Mesodermal cell (in vitro differentiated cells): ENCODE data around the gene TSPAN18.

Source experiments
- H3K27ac ChIP-seq: 2 replicates; pipeline ENCODE4 v1.7.0; 2013; ENCODE audit warnings: mild to moderate bottlenecking, low read depth, low read length, moderate library complexity; ENCODE audit not compliant: severe bottlenecking
- H3K36me3 ChIP-seq: 2 replicates; pipeline ENCODE4 v1.7.1; 2013; ENCODE audit warnings: mild to moderate bottlenecking, low read length, moderate library complexity; ENCODE audit not compliant: control insufficient read depth, insufficient read depth
- H3K4me1 ChIP-seq: one replicate; pipeline ENCODE4 v1.7.1; 2013; ENCODE audit warnings: mild to moderate bottlenecking, low read length; ENCODE audit not compliant: insufficient read depth, control insufficient read depth, poor library complexity, severe bottlenecking
- H3K4me3 ChIP-seq: 2 replicates; pipeline ENCODE4 v1.7.0; 2013; ENCODE audit warnings: low read length, control low read depth, mild to moderate bottlenecking; ENCODE audit not compliant: insufficient read depth, poor library complexity, severe bottlenecking; ENCODE audit errors: extremely low read depth
- H3K9me3 ChIP-seq: 2 replicates; pipeline ENCODE4 v1.7.1; 2013; ENCODE audit warnings: mild to moderate bottlenecking, low read length, moderate library complexity; ENCODE audit not compliant: control insufficient read depth
- WGBS, 2 experiments: methylation state at CpG; one replicate each; pipeline ENCODE4 v1.1.5; 2013; ENCODE audit warnings: missing lambda C conversion rate in 2 of 2; ENCODE audit not compliant: insufficient coverage in 2 of 2; 5-methylcytosine and 5-hydroxymethylcytosine counted together

The TSPAN18 gene

DNA sequence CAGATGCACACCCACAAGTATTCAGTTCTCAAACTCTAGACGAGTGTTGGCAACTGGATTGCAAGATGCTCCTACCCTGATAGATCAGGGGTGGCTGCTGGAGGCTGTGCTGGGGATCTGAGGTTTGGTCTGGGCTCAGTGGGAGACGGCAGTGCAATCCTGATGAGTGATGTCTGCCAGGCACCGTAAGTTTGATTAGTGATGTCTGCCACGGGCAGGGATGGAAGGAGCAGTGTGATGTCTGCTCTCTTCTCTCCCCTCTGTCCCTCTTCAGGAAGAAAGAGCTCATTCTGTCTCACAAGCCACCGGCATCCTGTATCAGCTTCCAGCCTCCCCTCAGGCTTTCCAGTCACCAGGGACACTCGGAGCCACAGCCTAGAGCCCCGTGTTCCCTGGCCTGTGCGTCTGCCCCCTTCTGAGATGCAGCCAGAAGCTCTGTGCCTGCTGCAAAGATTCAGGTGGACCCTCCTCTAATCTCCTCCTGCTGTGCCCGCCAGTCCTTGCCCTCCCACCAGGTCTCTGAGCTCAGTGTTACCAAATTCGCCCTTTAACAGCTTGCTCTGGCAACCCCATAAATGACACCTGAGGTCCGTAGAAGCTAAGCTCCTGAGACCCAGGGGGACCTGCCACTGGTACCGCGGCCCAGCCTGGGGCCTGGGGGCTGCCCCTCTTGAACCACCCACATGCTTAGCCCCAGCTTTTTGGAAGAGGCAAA lies 204.0 kb downstream of the TSPAN18 start:
- WGBS, 2 experiments: 80 to 84% methylated on average over 7 to 11 of the region's 13 CpGs
- peak overlapping the region; percentile 41 for H3K27ac ChIP-seq
- H3K4me3 ChIP-seq: no peak overlapping the region

DNA sequence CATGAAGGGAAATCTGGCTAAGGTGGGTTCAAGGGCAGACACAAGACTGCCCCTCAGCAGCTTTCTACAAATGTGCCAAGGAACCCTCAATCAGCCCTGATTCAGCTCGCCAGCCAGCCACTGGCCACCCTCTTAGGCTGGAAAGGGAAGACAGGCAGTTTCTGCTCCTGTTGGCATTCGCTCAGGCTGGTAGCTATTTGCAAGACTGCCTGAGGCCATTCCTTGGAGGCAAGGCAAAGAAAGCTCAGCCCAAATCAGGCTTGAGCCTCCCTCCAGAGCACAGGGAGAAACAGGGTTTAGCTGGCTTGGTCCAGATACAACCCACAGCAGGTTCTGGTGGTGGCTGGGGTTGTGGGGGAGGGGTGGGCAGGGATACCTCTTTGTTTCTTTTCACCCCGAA lies 204.7 kb downstream of the TSPAN18 start:
- H3K9me3 ChIP-seq: no peaks in the 10 kb centered on the region
- 100% methylated on average over 2 of the region's 3 CpGs for WGBS, 2 experiments
- H3K36me3 ChIP-seq: peaks cover 28% of the 10 kb centered on the region
- peak overlapping the region; percentile 41 for H3K27ac ChIP-seq
- H3K4me1 ChIP-seq: peaks cover 15% of the 10 kb centered on the region
- no peak overlapping the region for H3K4me3 ChIP-seq

More for the DNA sequence above, 204.0 kb downstream of the TSPAN18 start:
- no peaks in the 10 kb centered on the region for H3K9me3 ChIP-seq
- H3K36me3 ChIP-seq: peaks cover 28% of the 10 kb centered on the region
- H3K4me1 ChIP-seq: peaks cover 15% of the 10 kb centered on the region

DNA sequence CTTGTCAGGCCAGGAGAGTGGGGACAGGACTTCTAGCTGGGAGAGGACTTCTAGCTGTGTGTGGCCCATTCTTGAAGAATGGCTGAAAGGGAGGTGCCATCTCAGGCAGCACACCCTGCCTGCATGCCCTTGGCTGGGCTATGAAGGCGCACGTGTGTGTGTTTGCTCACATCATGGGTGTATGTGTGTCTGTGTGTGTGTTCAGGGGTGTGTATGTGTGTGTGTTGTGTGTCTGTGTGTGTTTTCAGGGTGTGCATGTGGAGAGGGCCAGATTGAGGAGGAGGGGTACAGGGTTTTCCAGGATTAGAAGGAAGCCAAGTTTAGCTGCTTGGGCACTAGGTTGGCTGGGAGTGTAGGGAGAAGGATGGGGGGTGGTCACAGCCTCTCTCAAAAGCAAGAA lies 207.3 kb downstream of the TSPAN18 start:
- Histone ChIP-seq H3K36me3 (peaks cover 41% of the 10 kb centered on the region), H3K4me3 (no peak overlapping the region), H3K4me1 (peaks cover 17% of the 10 kb centered on the region), H3K27ac (no peak overlapping the region), H3K9me3 (no peaks in the 10 kb centered on the region)
- WGBS, 2 experiments: 92 to 100% methylated on average over 2 of the region's 2 CpGs

DNA sequence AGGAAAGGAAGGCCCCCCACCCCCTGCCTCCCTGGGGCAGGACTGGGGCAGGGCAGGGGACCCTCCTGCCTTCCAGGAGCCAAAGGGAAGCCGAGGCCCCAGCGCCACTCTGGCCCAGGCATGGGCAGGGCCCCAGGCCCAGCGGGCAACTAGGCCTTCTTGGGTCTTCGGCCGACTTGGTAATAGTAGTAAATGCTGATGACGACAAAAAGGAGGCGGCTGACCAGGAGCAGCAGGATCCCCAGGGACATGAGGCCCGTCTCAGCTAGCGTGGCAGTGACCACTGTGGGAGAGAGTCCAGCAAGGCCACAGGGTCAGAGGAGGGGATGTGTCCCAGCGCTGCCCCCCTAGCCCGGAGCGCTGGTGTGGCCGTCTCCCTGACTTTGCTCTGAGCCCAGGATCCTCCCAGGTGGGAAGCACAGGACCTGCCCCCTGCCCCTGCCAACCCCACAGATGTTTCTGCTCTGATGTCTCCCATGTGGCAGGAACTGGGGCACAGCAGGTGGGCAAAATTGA lies 208.0 kb downstream of the TSPAN18 start:
- H3K36me3 ChIP-seq: peaks cover 40% of the 10 kb centered on the region
- H3K4me3 ChIP-seq: no peak overlapping the region
- WGBS, 2 experiments: 89 to 92% methylated on average over 9 to 13 of the region's 13 CpGs
- H3K27ac ChIP-seq: no peak overlapping the region
- peaks cover 10% of the 10 kb centered on the region for H3K4me1 ChIP-seq
- H3K9me3 ChIP-seq: no peaks in the 10 kb centered on the region

DNA sequence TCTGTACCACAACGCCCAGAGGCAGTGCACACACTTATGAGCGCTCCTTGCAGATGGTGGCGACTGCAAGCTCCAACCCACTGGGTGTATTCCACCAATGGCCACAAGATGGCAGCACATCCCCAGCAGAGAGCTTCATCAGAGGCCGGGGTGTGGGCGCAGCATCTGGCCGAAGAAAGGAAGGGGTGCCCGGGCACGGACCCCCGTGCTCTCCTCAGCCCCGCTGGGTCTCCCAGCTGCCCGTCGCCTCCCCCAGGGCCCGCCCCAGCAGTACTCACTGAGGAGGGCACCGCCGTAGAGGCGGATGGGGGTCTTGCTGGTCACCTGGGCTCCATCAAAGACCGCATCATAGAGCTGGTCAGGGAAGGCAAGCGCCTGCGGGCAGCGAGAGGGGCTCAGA lies 209.8 kb downstream of the TSPAN18 start:
- Histone ChIP-seq H3K27ac (no peak overlapping the region), H3K4me3 (no peak overlapping the region), H3K9me3 (no peaks in the 10 kb centered on the region), H3K36me3 (peaks cover 51% of the 10 kb centered on the region), H3K4me1 (peaks cover 5% of the 10 kb centered on the region)
- 30% methylated on average over 17 to 18 of the region's 20 CpGs for WGBS, 2 experiments

DNA sequence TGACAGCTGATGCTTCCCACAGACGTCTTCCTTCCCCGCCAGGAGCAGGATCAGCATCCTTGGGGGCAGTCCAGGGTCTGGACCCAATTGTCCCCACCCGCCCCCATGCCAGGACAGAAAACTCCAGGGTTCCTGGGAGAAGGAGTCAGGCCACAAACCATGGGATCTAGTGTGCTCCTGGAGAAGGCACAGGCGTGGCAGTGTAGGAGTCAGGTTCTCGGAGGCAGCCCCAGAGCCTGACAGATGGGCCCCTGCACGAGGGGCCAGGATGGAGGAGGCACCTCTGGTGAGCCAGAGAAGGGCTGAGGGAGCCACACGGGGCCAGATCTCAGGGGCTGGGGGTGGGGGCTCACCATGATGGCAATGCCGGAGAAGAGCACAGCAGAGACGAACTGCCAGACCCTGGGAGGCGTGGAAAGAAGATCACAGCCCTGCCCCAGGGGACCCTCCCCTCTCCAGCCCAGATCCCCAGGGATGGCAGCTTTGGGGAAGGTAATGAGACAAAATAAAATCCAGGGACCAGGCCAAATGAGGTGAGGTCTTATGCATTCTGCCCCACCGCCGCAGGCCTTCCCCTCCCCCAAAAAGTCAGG lies 210.3 kb downstream of the TSPAN18 start:
- no peak overlapping the region for H3K4me3 ChIP-seq
- peaks cover 5% of the 10 kb centered on the region for H3K4me1 ChIP-seq
- 68 to 69% methylated on average over 8 to 9 of the region's 12 CpGs for WGBS, 2 experiments
- H3K36me3 ChIP-seq: peaks cover 56% of the 10 kb centered on the region
- H3K9me3 ChIP-seq: no peaks in the 10 kb centered on the region
- no peak overlapping the region for H3K27ac ChIP-seq

DNA sequence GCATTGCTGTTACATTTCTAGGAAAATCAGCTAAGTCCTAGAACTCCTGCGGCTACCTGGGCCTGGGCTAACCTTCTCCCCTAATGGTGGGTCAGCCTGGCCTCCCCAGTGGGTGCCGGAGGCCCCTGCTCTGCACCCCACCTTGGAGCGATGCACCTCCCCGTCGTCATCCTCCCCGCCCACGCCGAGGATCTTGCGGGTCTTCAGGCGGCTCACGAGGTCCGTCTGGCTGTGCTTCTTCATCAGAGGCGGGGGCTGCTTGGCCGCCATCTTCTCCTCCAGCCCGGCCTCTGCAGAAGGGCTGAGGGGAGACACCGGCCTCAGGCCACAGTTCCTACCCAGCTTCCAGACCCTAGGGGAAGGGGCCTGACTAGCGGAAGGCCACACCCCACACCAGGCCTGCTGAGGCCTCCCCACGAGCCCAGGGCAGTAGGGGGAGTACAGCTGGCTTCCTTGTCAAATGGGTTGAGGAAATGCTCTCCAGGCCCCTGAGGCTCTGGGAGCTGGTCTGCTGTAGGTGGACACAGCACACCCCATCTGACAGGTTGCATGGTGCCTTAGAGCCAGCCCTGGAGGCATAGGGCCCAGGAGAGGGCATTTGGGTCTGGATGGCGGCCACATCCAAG lies 211.4 kb downstream of the TSPAN18 start:
- Histone ChIP-seq H3K9me3 (no peaks in the 10 kb centered on the region), H3K27ac (no peak overlapping the region), H3K4me3 (no peak overlapping the region), H3K4me1 (peaks cover 5% of the 10 kb centered on the region), H3K36me3 (peaks cover 59% of the 10 kb centered on the region)
- WGBS, 2 experiments: 89 to 97% methylated on average over 11 to 14 of the region's 19 CpGs

DNA sequence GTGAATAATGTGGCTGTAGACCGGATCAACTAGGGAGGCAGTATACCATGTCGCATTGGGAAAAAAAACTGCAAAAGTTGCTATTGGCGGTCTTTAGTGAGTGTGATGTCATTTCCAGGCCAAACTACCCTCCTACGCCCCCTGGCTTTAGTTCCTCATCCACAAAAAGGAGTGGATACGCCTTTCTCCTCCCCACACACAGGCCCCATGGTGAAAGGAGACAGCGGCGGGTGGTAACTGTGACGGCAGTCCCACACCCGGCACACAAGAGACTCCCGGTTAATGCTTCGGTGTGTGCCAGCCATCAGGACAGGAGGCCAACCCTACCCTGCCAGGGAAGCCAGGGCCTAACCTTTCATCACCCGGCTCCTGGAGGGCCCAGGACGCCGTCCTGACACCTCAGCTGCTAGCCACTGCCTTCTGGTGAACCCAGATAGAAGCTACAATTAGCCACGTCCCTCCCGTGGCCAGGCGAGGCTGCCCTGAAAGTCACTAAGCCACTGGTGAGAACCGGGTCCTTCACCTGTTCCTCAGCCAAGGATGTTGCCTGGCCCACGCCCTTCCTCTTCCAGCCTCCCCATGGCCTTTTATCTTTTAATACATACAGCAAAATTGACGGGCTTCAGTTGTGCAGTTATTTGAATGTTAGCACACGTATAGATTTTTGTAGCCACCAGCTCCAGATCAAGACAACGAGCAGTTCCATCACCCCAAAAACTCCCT lies 213.1 kb downstream of the TSPAN18 start:
- WGBS, 2 experiments: 81 to 93% methylated on average over 18 to 19 of the region's 22 CpGs
- Histone ChIP-seq H3K9me3 (no peaks in the 10 kb centered on the region), H3K4me3 (no peak overlapping the region), H3K36me3 (peaks cover 62% of the 10 kb centered on the region), H3K4me1 (peaks cover 7% of the 10 kb centered on the region), H3K27ac (no peak overlapping the region)

DNA sequence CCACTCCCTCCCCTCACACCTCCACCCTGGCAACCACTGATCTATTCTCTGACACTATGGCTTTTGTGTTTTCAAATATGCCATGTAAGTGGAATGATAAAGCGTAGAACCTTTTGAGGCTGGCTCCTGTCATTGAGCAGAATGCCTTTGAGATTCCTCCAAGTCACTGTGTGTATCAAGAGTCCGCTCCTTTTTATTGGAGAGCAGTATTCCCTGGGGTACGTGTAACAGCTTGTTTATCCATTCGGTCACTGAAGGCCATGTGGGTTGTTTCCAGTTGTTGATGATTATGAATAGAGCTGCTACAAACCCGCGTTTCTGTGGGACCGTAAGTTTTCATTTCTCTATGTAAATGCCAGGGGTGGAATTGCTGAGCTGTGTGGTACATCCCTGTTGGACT lies 213.6 kb downstream of the TSPAN18 start:
- Histone ChIP-seq H3K36me3 (peaks cover 62% of the 10 kb centered on the region), H3K9me3 (no peaks in the 10 kb centered on the region), H3K4me1 (peaks cover 11% of the 10 kb centered on the region), H3K27ac (peak overlapping the region; percentile 23), H3K4me3 (no peak overlapping the region)
- 96% methylated on average over 6 to 7 of the region's 7 CpGs for WGBS, 2 experiments

DNA sequence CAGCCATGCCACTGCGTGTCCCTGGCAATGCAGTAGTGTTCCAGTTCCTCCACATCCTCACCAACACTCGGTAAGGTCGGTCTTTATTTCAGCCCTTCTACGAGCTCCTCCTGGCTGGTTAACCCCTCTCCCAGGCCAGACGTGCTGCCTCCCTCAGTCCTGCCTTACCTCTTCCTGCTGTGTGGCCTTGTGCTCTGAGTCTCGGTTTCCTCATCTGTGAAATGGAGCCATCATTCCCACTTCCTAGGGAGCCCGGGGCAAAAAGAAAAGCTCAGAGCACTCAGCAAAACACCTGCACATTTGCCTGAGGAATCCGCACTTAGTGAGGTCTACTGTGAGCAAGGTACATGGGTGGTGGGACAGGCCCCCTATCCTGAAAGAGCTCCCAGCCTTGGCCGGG lies 214.1 kb downstream of the TSPAN18 start:
- no peaks in the 10 kb centered on the region for H3K9me3 ChIP-seq
- WGBS, 2 experiments: 98 to 100% methylated on average over 7 to 9 of the region's 9 CpGs
- peaks cover 67% of the 10 kb centered on the region for H3K36me3 ChIP-seq
- peaks cover 11% of the 10 kb centered on the region for H3K4me1 ChIP-seq
- H3K27ac ChIP-seq: no peak overlapping the region
- no peak overlapping the region for H3K4me3 ChIP-seq
